B cell (primary cell): Measurements from ENCODE around the gene PI4KA. TPM values are rescaled to one million over a fixed set of nuclear protein-coding genes. Genes with fewer than 3 reads are reported as not detected.

Experiments
- ATAC-seq: fragments of 200-7000 bp; cut with Tn5 transposase; one replicate; pipeline ENCODE4 v1.10.0; 2021; ENCODE audit warnings: low read depth, mild to moderate bottlenecking, moderate number of reproducible peaks, moderate library complexity
- CTCF ChIA-PET: fragments of 350-600 bp; sonication (Branson Sonifier 250); formaldehyde crosslinking; loops from one replicate; lab custom pipeline; 2021; ENCODE audit warnings: antibody characterized with exemption, inconsistent platforms; lab: Charles Lee
- POLR2A ChIA-PET: fragments of 350-600 bp; sonication (Branson Sonifier 250); formaldehyde crosslinking; loops from one replicate; lab custom pipeline; 2021; ENCODE audit warnings: antibody characterized with exemption; lab: Charles Lee
- DNase-seq: peaks from one replicate; pipeline ENCODE4 v3.0.0; 2013
- H2AFZ ChIP-seq: 2 replicates; pipeline ENCODE4 v1.6.1; 2012; ENCODE audit warnings: mild to moderate bottlenecking, low read depth, low read length; ENCODE audit not compliant: insufficient read depth, poor library complexity, severe bottlenecking
- H3K27ac ChIP-seq, 2 donors: 1 replicate in 1 of 2; 2 replicates in 1 of 2; pipeline ENCODE4 v1.5.1; 2012 to 2013; ENCODE audit warnings: low read length in 2 of 2, mild to moderate bottlenecking in 2 of 2, moderate library complexity in 1 of 2
- H3K27me3 ChIP-seq, 4 experiments: fragments of 200-600 bp in 1 of 4; sonication (generic) in 1 of 4; replicated peaks in 1 of 4; 1 replicate in 2 of 4; 2 replicates in 2 of 4; pipeline versions ENCODE4 v1.6.1 to v1.7.0; 2013 to 2016; ENCODE audit warnings: low read length in 3 of 4, mild to moderate bottlenecking in 2 of 4, mixed read lengths in 1 of 4, moderate library complexity in 1 of 4; ENCODE audit not compliant: insufficient read depth in 4 of 4, control insufficient read depth in 3 of 4; ENCODE audit errors: control extremely low read depth in 1 of 4
- H3K36me3 ChIP-seq, 2 experiments: replicated peaks in 1 of 2; 1 replicate in 1 of 2; 2 replicates in 1 of 2; pipeline versions ENCODE4 v1.6.1 to v1.7.1; 2013; ENCODE audit warnings: low read length in 1 of 2; ENCODE audit not compliant: insufficient read depth in 2 of 2, control insufficient read depth in 1 of 2; ENCODE audit errors: control extremely low read depth in 1 of 2, extremely low read depth in 1 of 2
- H3K4me1 ChIP-seq, 2 donors: fragments of 200-600 bp in 1 of 2; sonication (generic) in 1 of 2; 1 replicate in 1 of 2; 2 replicates in 1 of 2; pipeline versions ENCODE4 v1.5.1 to v1.6.1; 2013 to 2017; ENCODE audit warnings: low read length in 2 of 2; ENCODE audit not compliant: control insufficient read depth in 2 of 2, insufficient read depth in 2 of 2
- H3K4me2 ChIP-seq: replicated peaks from 2 replicates; pipeline ENCODE3; 2012; ENCODE audit warnings: mild to moderate bottlenecking, low read depth, low read length; ENCODE audit not compliant: poor library complexity, severe bottlenecking
- H3K4me3 ChIP-seq, 5 experiments: fragments of 200-600 bp in 1 of 5; sonication (generic) in 1 of 5; 1 replicate in 3 of 5; 2 replicates in 2 of 5; pipeline versions ENCODE4 v1.5.1 to v1.7.0; 2011 to 2016; ENCODE audit warnings: low read length in 4 of 5, mild to moderate bottlenecking in 4 of 5, low read depth in 2 of 5, control low read depth in 1 of 5, moderate library complexity in 1 of 5; ENCODE audit not compliant: insufficient read depth in 1 of 5; ENCODE audit errors: control extremely low read depth in 1 of 5, extremely low read depth in 1 of 5
- H3K79me2 ChIP-seq: fragments of 200-600 bp; sonication (generic); one replicate; pipeline ENCODE4 v1.6.0; 2016; ENCODE audit warnings: low read length; ENCODE audit not compliant: control insufficient read depth, insufficient read depth
- H3K9ac ChIP-seq: fragments of 200-600 bp; sonication (generic); 2 replicates; pipeline ENCODE4 v1.6.1; 2017; ENCODE audit warnings: mild to moderate bottlenecking, low read length, moderate library complexity
- H3K9me3 ChIP-seq, 3 donors: one replicate each; pipeline versions ENCODE4 v1.6.1 to v1.7.1; 2013; ENCODE audit warnings: low read length in 2 of 3; ENCODE audit not compliant: control insufficient read depth in 2 of 3, insufficient read depth in 1 of 3; ENCODE audit errors: control extremely low read depth in 1 of 3
- H4K20me1 ChIP-seq: 2 replicates; pipeline ENCODE4 v1.6.0; 2012; ENCODE audit warnings: mild to moderate bottlenecking, low read length; ENCODE audit not compliant: insufficient read depth, control insufficient read depth, poor library complexity, severe bottlenecking
- H3K27ac Mint-ChIP-seq: one replicate; pipeline ENCODE4 v1.8.0; 2021; ENCODE audit warnings: mixed read lengths
- H3K27me3 Mint-ChIP-seq: one replicate; pipeline ENCODE4 v1.8.0; 2021; ENCODE audit warnings: mixed read lengths
- H3K4me1 Mint-ChIP-seq: one replicate; pipeline ENCODE4 v1.8.0; 2021; ENCODE audit warnings: mixed read lengths
- H3K4me3 Mint-ChIP-seq: one replicate; pipeline ENCODE4 v1.8.0; 2021; ENCODE audit warnings: mixed read lengths
- H3K9me3 Mint-ChIP-seq: one replicate; pipeline ENCODE4 v1.8.0; 2022; ENCODE audit warnings: mixed read lengths; ENCODE audit not compliant: insufficient read depth
- CTCF ChIP-seq: fragments of 200-600 bp; IDR thresholded peaks from one replicate; pipeline ENCODE4 v1.8.0; 2022; ENCODE audit warnings: antibody characterized with exemption, mild to moderate bottlenecking
- EZH2 ChIP-seq: IDR thresholded peaks from 2 replicates; pipeline ENCODE4 v1.6.1; 2012; ENCODE audit warnings: borderline replicate concordance, low read depth, mild to moderate bottlenecking, moderate library complexity, low read length; ENCODE audit not compliant: insufficient read depth, poor library complexity, severe bottlenecking
- WGBS: methylation state at CpG from one replicate; pipeline ENCODE4 v1.1.5; 2013; ENCODE audit warnings: missing lambda C conversion rate; ENCODE audit not compliant: insufficient coverage; 5-methylcytosine and 5-hydroxymethylcytosine counted together
- intact Hi-C: fragments of 100-400 bp; cut with micrococcal nuclease; formaldehyde crosslinking; loops from one replicate; pipeline ENCODE4 v1.10.0; 2022
- polyA plus RNA-seq: library from polyadenylated mRNA; depleted of rRNA; stranded (reverse); fragments of >200 nt; gene quantifications from 2 replicates; pipeline ENCODE4 v1.2.3, GENCODE V29; 2012
- total RNA-seq, 2 donors: library from RNA; stranded (reverse); fragments of 120-200 nt in 1 of 2; gene quantifications; 1 replicate in 1 of 2; 2 replicates in 1 of 2; pipeline versions ENCODE4 v1.2.3 to v1.2.4, GENCODE V29; 2013 to 2022

The PI4KA gene
- total and polyA plus RNA-seq, 2 donors (not counting 1 experiment from before 2014, with no cell fraction given) = 85.9 to 156 TPM

- no peak overlapping the region for H3K4me3 Mint-ChIP-seq
- Histone ChIP-seq H4K20me1 (no peaks in the 10 kb centered on the region), H3K4me3 (no peak overlapping the region), H3K79me2 (no peaks in the 10 kb centered on the region), H3K36me3 (peaks cover 3 to 33% of the 10 kb centered on the region in 2 experiments), H3K9ac (no peak overlapping the region), H3K27ac (no peak overlapping the region), H3K27me3 (no peaks in the 10 kb centered on the region), H2AFZ (no peak overlapping the region), H3K9me3 (no peaks in the 10 kb centered on the region), H3K4me2 (no peak overlapping the region), H3K4me1 (no peaks in the 10 kb centered on the region)
- WGBS = 100% methylated on average over 2 of the region's 2 CpGs
- no peaks in the 10 kb centered on the region for H3K4me1 Mint-ChIP-seq
- DNase-seq (no peak), ATAC-seq (no peak)
- TF ChIP-seq CTCF (no peak), EZH2 (no peak)
- ChIA-PET CTCF (interaction anchor here (1.4 kb wide), 1 partner anchor 25 kb away, joined by 3 read pairs; no protein-coding TSS in a partner anchor), POLR2A (no interaction called here)
- intact Hi-C loops = no loop called here
- no peaks in the 10 kb centered on the region for H3K27me3 Mint-ChIP-seq
- H3K9me3 Mint-ChIP-seq = no peaks in the 10 kb centered on the region
- H3K27ac Mint-ChIP-seq = no peak overlapping the region
These were observed 99.9 kb downstream of the PI4KA start for GRCh38 chr22:20758688-20759087.

GRCh38 chr22:20756846-20757245 is 101.8 kb downstream of the PI4KA start:
- CTCF ChIA-PET = interaction anchor here (0.6 to 1.7 kb wide), 3 partner anchors 11 to 31 kb away, joined by 3 to 5 read pairs (median 3); no protein-coding TSS in a partner anchor
- Histone ChIP-seq H3K79me2 (no peaks in the 10 kb centered on the region), H3K36me3 (peaks cover 3 to 34% of the 10 kb centered on the region in 2 experiments), H3K9ac (no peak overlapping the region), H3K4me2 (no peak overlapping the region), H3K27ac (no peak overlapping the region), H3K4me3 (no peak overlapping the region), H4K20me1 (no peaks in the 10 kb centered on the region), H2AFZ (no peak overlapping the region), H3K4me1 (no peaks in the 10 kb centered on the region), H3K27me3 (no peaks in the 10 kb centered on the region), H3K9me3 (no peaks in the 10 kb centered on the region)
- H3K9me3 Mint-ChIP-seq = no peaks in the 10 kb centered on the region
- TF ChIP-seq CTCF (no peak), EZH2 (no peak)
- no peak for ATAC-seq
- no CpG with 5 or more reads among the region's 3 CpGs for WGBS
- intact Hi-C loops = no loop called here
- no peak overlapping the region for H3K27ac Mint-ChIP-seq
- H3K4me1 Mint-ChIP-seq = no peaks in the 10 kb centered on the region
- no peaks in the 10 kb centered on the region for H3K27me3 Mint-ChIP-seq
- DNase-seq = no peak
- H3K4me3 Mint-ChIP-seq = no peak overlapping the region
- POLR2A ChIA-PET = no interaction called here
